ENCODE results near the gene MRPL27.

The MRPL27 gene

DNA sequence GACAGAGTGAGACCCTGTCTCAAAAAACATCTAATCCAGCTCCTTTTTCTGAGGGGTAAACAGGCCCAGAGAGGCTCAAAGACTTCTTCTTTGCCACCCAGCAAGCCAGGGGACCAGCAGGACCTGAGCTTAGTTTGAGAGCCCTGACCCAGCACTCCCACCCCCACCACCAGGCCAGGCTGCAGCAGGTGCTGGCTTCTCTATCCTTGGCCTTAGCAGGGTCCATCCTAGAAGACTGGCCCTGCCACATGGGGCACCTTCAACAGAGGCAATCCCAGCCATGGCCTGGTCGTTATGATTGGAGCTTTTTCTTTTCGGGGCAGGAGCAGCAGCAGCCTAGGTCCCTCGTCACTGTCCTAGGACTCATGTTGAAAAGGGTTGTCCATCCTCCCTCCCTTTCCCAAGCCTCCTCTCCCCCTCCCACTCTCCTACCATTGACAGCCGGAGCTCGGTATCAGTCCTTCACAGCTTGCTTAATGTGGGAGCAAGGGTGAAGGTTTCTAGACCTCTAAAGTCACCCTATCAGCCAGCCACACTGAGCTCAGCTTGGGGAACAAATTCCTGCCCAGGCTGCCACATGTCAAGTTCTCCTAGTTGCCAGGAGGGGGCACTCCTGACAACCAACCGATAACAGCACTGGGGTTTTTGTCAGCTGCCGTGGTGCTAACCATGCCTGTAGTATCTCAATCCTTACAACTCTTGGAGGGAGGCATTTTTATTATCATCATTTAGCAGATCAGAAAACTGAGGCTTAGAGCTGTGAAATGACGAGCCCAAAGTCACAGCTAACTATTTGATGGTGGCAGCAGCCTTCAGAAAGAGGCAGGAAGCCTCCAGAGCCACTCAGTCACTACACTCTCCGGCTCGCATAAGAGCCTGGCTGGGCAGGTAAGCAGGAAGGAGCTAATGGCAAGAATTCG is 11.2 kb downstream of the MRPL27 start:
- no peak overlapping the region for H3K4me3 ChIP-seq (ENCODE audit: low read length)
- H3K4me2 ChIP-seq (ENCODE audit: low read length) = no peak overlapping the region
- peaks cover 24% of the 10 kb centered on the region for H3K36me3 ChIP-seq (replicated peaks; ENCODE audit: low read depth, low read length)
- H2AFZ ChIP-seq (ENCODE audit: low read depth, low read length) = no peak overlapping the region
- no peaks in the 10 kb centered on the region for H3K79me2 ChIP-seq (ENCODE audit: low read length)
- H4K20me1 ChIP-seq (ENCODE audit: insufficient read depth, low read length) = no peaks in the 10 kb centered on the region; the same call in 1 of the 2 replicates
- peaks cover 3% of the 10 kb centered on the region; the same call in 1 of the 2 replicates for H3K4me1 ChIP-seq (ENCODE audit: low read length)
- no peak overlapping the region for H3K27ac ChIP-seq (ENCODE audit: low read length)
- no peaks in the 10 kb centered on the region for H3K9me3 ChIP-seq (ENCODE audit: insufficient read depth, low read length)
- H3K9ac ChIP-seq (ENCODE audit: low read length) = no peak overlapping the region
- no peaks in the 10 kb centered on the region for H3K27me3 ChIP-seq (ENCODE audit: low read depth, low read length)
- no peak for TF ChIP-seq EZH2phosphoT487 (IDR thresholded peaks at IDR 0.05; ENCODE audit: low read depth)
- TF ChIP-seq, protein P1, sequence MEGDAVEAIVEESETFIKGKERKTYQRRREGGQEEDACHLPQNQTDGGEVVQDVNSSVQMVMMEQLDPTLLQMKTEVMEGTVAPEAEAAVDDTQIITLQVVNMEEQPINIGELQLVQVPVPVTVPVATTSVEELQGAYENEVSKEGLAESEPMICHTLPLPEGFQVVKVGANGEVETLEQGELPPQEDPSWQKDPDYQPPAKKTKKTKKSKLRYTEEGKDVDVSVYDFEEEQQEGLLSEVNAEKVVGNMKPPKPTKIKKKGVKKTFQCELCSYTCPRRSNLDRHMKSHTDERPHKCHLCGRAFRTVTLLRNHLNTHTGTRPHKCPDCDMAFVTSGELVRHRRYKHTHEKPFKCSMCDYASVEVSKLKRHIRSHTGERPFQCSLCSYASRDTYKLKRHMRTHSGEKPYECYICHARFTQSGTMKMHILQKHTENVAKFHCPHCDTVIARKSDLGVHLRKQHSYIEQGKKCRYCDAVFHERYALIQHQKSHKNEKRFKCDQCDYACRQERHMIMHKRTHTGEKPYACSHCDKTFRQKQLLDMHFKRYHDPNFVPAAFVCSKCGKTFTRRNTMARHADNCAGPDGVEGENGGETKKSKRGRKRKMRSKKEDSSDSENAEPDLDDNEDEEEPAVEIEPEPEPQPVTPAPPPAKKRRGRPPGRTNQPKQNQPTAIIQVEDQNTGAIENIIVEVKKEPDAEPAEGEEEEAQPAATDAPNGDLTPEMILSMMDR (IDR thresholded peaks at IDR 0.05; ENCODE audit: low read depth, low read length) = peak; percentile 73

DNA sequence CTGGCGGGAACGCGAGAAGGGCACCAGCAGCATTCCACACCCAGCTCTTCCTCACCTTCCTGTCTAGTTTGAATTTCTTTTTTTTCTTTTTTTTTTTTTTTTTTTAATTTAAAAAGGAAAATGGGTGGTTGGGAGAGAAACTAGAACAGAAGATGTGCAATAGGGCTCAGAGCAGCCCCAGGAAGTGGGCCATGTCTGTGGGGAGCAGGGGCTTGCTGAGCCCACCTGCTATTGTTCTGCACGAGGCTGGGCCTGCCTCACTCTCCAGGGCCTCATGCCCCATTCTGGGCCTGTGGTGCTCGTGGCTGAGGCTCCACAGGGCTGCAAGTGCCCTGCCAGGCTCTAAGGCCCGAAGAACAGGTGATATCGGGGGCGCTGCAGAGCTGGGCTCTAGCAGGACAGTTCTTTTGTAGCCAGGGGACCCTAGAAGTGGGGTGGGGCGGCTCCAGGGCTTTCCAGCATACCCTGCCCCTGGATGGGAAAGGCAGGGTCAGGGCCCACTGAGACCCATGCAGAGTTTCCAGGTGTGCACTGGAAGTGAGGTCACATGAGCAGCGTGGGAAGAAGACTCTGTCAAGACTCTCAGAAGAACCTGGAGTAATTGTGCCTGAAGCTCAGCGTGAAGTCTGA is 12.4 kb downstream of the MRPL27 start:
- Histone ChIP-seq H3K27me3 (ENCODE audit: low read depth, low read length) (no peaks in the 10 kb centered on the region), H3K4me3 (ENCODE audit: low read length) (no peak overlapping the region), H2AFZ (ENCODE audit: low read depth, low read length) (no peak overlapping the region), H4K20me1 (ENCODE audit: insufficient read depth, low read length) (no peaks in the 10 kb centered on the region; the same call in 1 of the 2 replicates), H3K79me2 (ENCODE audit: low read length) (no peaks in the 10 kb centered on the region), H3K27ac (ENCODE audit: low read length) (no peak overlapping the region), H3K4me2 (ENCODE audit: low read length) (no peak overlapping the region), H3K4me1 (ENCODE audit: low read length) (peaks cover 3% of the 10 kb centered on the region; the same call in 1 of the 2 replicates), H3K36me3 (replicated peaks; ENCODE audit: low read depth, low read length) (peaks cover 26% of the 10 kb centered on the region), H3K9me3 (ENCODE audit: insufficient read depth, low read length) (no peaks in the 10 kb centered on the region), H3K9ac (ENCODE audit: low read length) (no peak overlapping the region)
- TF ChIP-seq, protein P1 (IDR thresholded peaks at IDR 0.05; ENCODE audit: low read depth, low read length) = no peak
- no peak for TF ChIP-seq EZH2phosphoT487 (IDR thresholded peaks at IDR 0.05; ENCODE audit: low read depth)

DNA sequence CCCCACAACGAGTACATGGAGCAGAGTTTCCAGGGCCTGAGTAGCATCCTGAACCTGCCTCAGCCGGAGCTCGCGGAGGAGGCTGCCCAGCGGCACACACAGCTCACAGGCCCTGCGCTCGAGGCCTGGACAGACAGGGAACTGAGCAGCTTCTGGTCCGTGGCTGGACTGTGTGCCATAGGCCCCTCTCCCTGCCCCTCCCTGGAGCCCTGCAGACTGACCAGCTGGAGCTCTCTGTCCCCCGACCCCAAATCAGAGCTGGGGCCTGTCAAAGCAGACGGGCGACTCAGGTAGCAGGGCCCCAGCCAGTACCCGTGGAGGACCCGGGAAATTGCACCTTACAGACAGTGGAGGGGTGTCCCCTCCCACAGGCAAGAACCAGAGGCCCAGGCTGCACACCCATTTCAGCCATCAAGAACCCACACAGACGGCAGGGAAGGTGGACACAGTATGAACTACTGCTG is 13.0 kb downstream of the MRPL27 start:
- H3K9me3 ChIP-seq (ENCODE audit: insufficient read depth, low read length) = no peaks in the 10 kb centered on the region
- no peaks in the 10 kb centered on the region for H3K79me2 ChIP-seq (ENCODE audit: low read length)
- H3K27me3 ChIP-seq (ENCODE audit: low read depth, low read length) = no peaks in the 10 kb centered on the region
- no peaks in the 10 kb centered on the region; the same call in 1 of the 2 replicates for H4K20me1 ChIP-seq (ENCODE audit: insufficient read depth, low read length)
- H3K4me2 ChIP-seq (ENCODE audit: low read length) = no peak overlapping the region
- peaks cover 3% of the 10 kb centered on the region; the same call in 1 of the 2 replicates for H3K4me1 ChIP-seq (ENCODE audit: low read length)
- TF ChIP-seq, protein P1 (IDR thresholded peaks at IDR 0.05; ENCODE audit: low read depth, low read length) = no peak
- TF ChIP-seq EZH2phosphoT487 (IDR thresholded peaks at IDR 0.05; ENCODE audit: low read depth) = no peak
- no peak overlapping the region for H3K9ac ChIP-seq (ENCODE audit: low read length)
- no peak overlapping the region for H3K4me3 ChIP-seq (ENCODE audit: low read length)
- no peak overlapping the region for H3K27ac ChIP-seq (ENCODE audit: low read length)
- H3K36me3 ChIP-seq (replicated peaks; ENCODE audit: low read depth, low read length) = peaks cover 25% of the 10 kb centered on the region
- H2AFZ ChIP-seq (ENCODE audit: low read depth, low read length) = no peak overlapping the region
